Activated naive CD4-positive, alpha-beta T cell treated with anti-CD3 and anti-CD28 coated beads, Interleukin-2, amount 10 ng/mL, durations not matched to agents 7 days and 5 days (primary cell): ENCODE results near the gene CDC42BPA.
"Not testable (repeated sequence)": the region's sequence is repeated elsewhere in the genome, so short reads cannot be mapped to it uniquely, and the experiment has no call there.

Source experiments
- CTCF ChIA-PET: fragments of 350-600 bp; sonication (Branson Sonifier 250); formaldehyde crosslinking; loops from one replicate; lab custom pipeline; 2021; ENCODE audit warnings: antibody characterized with exemption; lab: Charles Lee
- DNase-seq: peaks from one replicate; pipeline ENCODE4 v3.0.0-alpha.2; 2020
- H3K27ac Mint-ChIP-seq: one replicate; pipeline ENCODE4 v1.8.0; 2021; ENCODE audit warnings: mild to moderate bottlenecking, moderate library complexity, mixed read lengths
- H3K27me3 Mint-ChIP-seq: one replicate; pipeline ENCODE4 v1.8.0; 2021; ENCODE audit warnings: mild to moderate bottlenecking, mixed read lengths
- H3K36me3 Mint-ChIP-seq: one replicate; pipeline ENCODE4 v1.8.0; 2021; ENCODE audit warnings: mixed read lengths
- H3K4me1 Mint-ChIP-seq: one replicate; pipeline ENCODE4 v1.8.0; 2021; ENCODE audit warnings: mixed read lengths
- H3K4me3 Mint-ChIP-seq: one replicate; pipeline ENCODE4 v1.8.0; 2021; ENCODE audit warnings: mild to moderate bottlenecking, moderate library complexity, mixed read lengths
- H3K9me3 Mint-ChIP-seq: one replicate; pipeline ENCODE4 v1.8.0; 2021; ENCODE audit warnings: mixed read lengths

Gene CDC42BPA

GRCh38 chr1:227004796-227005195 is 313.5 kb downstream of the CDC42BPA start:
- no peak overlapping the region for H3K27ac Mint-ChIP-seq
- no peak overlapping the region for H3K4me3 Mint-ChIP-seq
- H3K9me3 Mint-ChIP-seq: no peaks in the 10 kb centered on the region
- no peaks in the 10 kb centered on the region for H3K4me1 Mint-ChIP-seq
- H3K27me3 Mint-ChIP-seq: peaks cover 4% of the 10 kb centered on the region
- no peaks in the 10 kb centered on the region for H3K36me3 Mint-ChIP-seq
- DNase-seq: no peak
- CTCF ChIA-PET: no interaction called here

- CTCF ChIA-PET: no interaction called here
Observed at GRCh38 chr1:227003165-227003564, 315.1 kb downstream of the CDC42BPA start.

GRCh38 chr1:227002531-227003049 is 315.7 kb downstream of the CDC42BPA start:
- no peaks in the 10 kb centered on the region for H3K9me3 Mint-ChIP-seq
- H3K4me3 Mint-ChIP-seq: no peak overlapping the region
- H3K27ac Mint-ChIP-seq: no peak overlapping the region
- H3K27me3 Mint-ChIP-seq: no peaks in the 10 kb centered on the region
- CTCF ChIA-PET: no interaction called here
- no peak for DNase-seq
- H3K4me1 Mint-ChIP-seq: no peaks in the 10 kb centered on the region
- no peaks in the 10 kb centered on the region for H3K36me3 Mint-ChIP-seq

More at GRCh38 chr1:227003165-227003564, 315.1 kb downstream of the CDC42BPA start:
- no peak for DNase-seq
- no peaks in the 10 kb centered on the region for H3K27me3 Mint-ChIP-seq
- no peak overlapping the region for H3K27ac Mint-ChIP-seq
- H3K4me1 Mint-ChIP-seq: no peaks in the 10 kb centered on the region
- H3K9me3 Mint-ChIP-seq: no peaks in the 10 kb centered on the region
- H3K36me3 Mint-ChIP-seq: no peaks in the 10 kb centered on the region
- no peak overlapping the region for H3K4me3 Mint-ChIP-seq

- H3K4me1 Mint-ChIP-seq, CTCF ChIA-PET, H3K9me3 Mint-ChIP-seq, H3K4me3 Mint-ChIP-seq, H3K27me3 Mint-ChIP-seq, H3K27ac Mint-ChIP-seq, H3K36me3 Mint-ChIP-seq, DNase-seq: not testable (repeated sequence)
Observed at GRCh38 chr1:226999579-226999978, 318.7 kb downstream of the CDC42BPA start.

GRCh38 chr1:226995365-226996332 is 322.6 kb downstream of the CDC42BPA start:
- CTCF ChIA-PET: interaction anchor here (0.9 kb wide), 1 partner anchor 369 kb away, joined by 3 read pairs; no protein-coding TSS in a partner anchor
- DNase-seq: no peak
- no peaks in the 10 kb centered on the region for H3K27me3 Mint-ChIP-seq
- no peaks in the 10 kb centered on the region for H3K36me3 Mint-ChIP-seq
- peaks cover 2% of the 10 kb centered on the region for H3K4me1 Mint-ChIP-seq
- H3K27ac Mint-ChIP-seq: no peak overlapping the region
- no peaks in the 10 kb centered on the region for H3K9me3 Mint-ChIP-seq
- no peak overlapping the region for H3K4me3 Mint-ChIP-seq

- H3K36me3 Mint-ChIP-seq: no peaks in the 10 kb centered on the region
- H3K4me3 Mint-ChIP-seq: no peak overlapping the region
- DNase-seq: no peak
- no peak overlapping the region for H3K27ac Mint-ChIP-seq
- CTCF ChIA-PET: no interaction called here
- H3K9me3 Mint-ChIP-seq: no peaks in the 10 kb centered on the region
- no peaks in the 10 kb centered on the region for H3K27me3 Mint-ChIP-seq
- H3K4me1 Mint-ChIP-seq: peaks cover 11% of the 10 kb centered on the region
Observed at GRCh38 chr1:226994586-226995364, 323.5 kb downstream of the CDC42BPA start.

GRCh38 chr1:226993814-226994585 is 324.3 kb downstream of the CDC42BPA start:
- CTCF ChIA-PET: no interaction called here
- no peak overlapping the region for H3K27ac Mint-ChIP-seq

GRCh38 chr1:226991920-226992319 is 326.4 kb downstream of the CDC42BPA start:
- Mint-ChIP-seq H3K27me3 (no peaks in the 10 kb centered on the region), H3K36me3 (peaks cover 1% of the 10 kb centered on the region), H3K4me3 (no peak overlapping the region), H3K9me3 (no peaks in the 10 kb centered on the region), H3K27ac (no peak overlapping the region), H3K4me1 (peaks cover 21% of the 10 kb centered on the region)
- CTCF ChIA-PET: no interaction called here
- DNase-seq: no peak

More at GRCh38 chr1:226993814-226994585, 324.3 kb downstream of the CDC42BPA start:
- DNase-seq: no peak
- Mint-ChIP-seq H3K27me3 (no peaks in the 10 kb centered on the region), H3K4me3 (no peak overlapping the region), H3K36me3 (no peaks in the 10 kb centered on the region), H3K9me3 (no peaks in the 10 kb centered on the region), H3K4me1 (peaks cover 18% of the 10 kb centered on the region)

GRCh38 chr1:226990133-226990716 is 328.1 kb downstream of the CDC42BPA start:
- H3K9me3 Mint-ChIP-seq: no peaks in the 10 kb centered on the region
- CTCF ChIA-PET: no interaction called here
- peak overlapping the region; percentile 77 for H3K27ac Mint-ChIP-seq
- H3K27me3 Mint-ChIP-seq: no peaks in the 10 kb centered on the region
- H3K36me3 Mint-ChIP-seq: peaks cover 6% of the 10 kb centered on the region
- H3K4me3 Mint-ChIP-seq: no peak overlapping the region
- H3K4me1 Mint-ChIP-seq: peaks cover 21% of the 10 kb centered on the region
- DNase-seq: peak; percentile 69

- H3K27me3 Mint-ChIP-seq: no peaks in the 10 kb centered on the region
- peaks cover 6% of the 10 kb centered on the region for H3K36me3 Mint-ChIP-seq
- H3K27ac Mint-ChIP-seq: peak overlapping the region; percentile 77
- H3K4me1 Mint-ChIP-seq: peaks cover 21% of the 10 kb centered on the region
- H3K4me3 Mint-ChIP-seq: no peak overlapping the region
- CTCF ChIA-PET: interaction anchor here (0.6 to 1.0 kb wide), 2 partner anchors 17 to 363 kb away, joined by 3 read pairs; no protein-coding TSS in a partner anchor
- no peaks in the 10 kb centered on the region for H3K9me3 Mint-ChIP-seq
- no peak for DNase-seq
Observed at GRCh38 chr1:226989085-226989920, 329.0 kb downstream of the CDC42BPA start.

GRCh38 chr1:226988334-226988666 is 330.0 kb downstream of the CDC42BPA start:
- H3K4me1 Mint-ChIP-seq: peaks cover 21% of the 10 kb centered on the region
- CTCF ChIA-PET: no interaction called here
- no peak overlapping the region for H3K4me3 Mint-ChIP-seq
- no peaks in the 10 kb centered on the region for H3K9me3 Mint-ChIP-seq
- H3K27ac Mint-ChIP-seq: peak overlapping the region; percentile 67
- no peaks in the 10 kb centered on the region for H3K27me3 Mint-ChIP-seq
- no peak for DNase-seq
- peaks cover 6% of the 10 kb centered on the region for H3K36me3 Mint-ChIP-seq

GRCh38 chr1:226987623-226988333 is 330.5 kb downstream of the CDC42BPA start:
- DNase-seq: no peak
- H3K4me1 Mint-ChIP-seq: peaks cover 21% of the 10 kb centered on the region

More at GRCh38 chr1:226987623-226988333, 330.5 kb downstream of the CDC42BPA start:
- Mint-ChIP-seq H3K36me3 (peaks cover 6% of the 10 kb centered on the region), H3K9me3 (no peaks in the 10 kb centered on the region), H3K27ac (peak overlapping the region; percentile 67), H3K27me3 (no peaks in the 10 kb centered on the region), H3K4me3 (no peak overlapping the region)
- CTCF ChIA-PET: no interaction called here
